Smooth muscle cell (in vitro differentiated cells): ENCODE results near the gene KIAA1217. TPM values are rescaled to one million over a fixed set of nuclear protein-coding genes. Genes with fewer than 3 reads are reported as not detected.
"Not testable (repeated sequence)": the region's sequence is repeated elsewhere in the genome, so short reads cannot be mapped to it uniquely, and the experiment has no call there.

Source experiments
- DNase-seq: peaks from one replicate; lab custom pipeline; 2025; ENCODE audit not compliant: unreplicated experiment; lab: John Stamatoyannopoulos, UW
- H2AFZ ChIP-seq: fragments of 200-600 bp; sonication (generic); 2 replicates; pipeline ENCODE4 v1.6.0; 2016; ENCODE audit warnings: antibody characterized with exemption, low read depth, mild to moderate bottlenecking
- H3F3A ChIP-seq: fragments of 200-600 bp; sonication (generic); 2 replicates; pipeline ENCODE4 v1.6.0; 2017; ENCODE audit warnings: antibody characterized with exemption, low read depth
- H3K27ac ChIP-seq: fragments of 200-600 bp; sonication (generic); 2 replicates; pipeline ENCODE4 v1.5.1; 2016; ENCODE audit warnings: low read depth, mild to moderate bottlenecking
- H3K27me3 ChIP-seq: fragments of 200-600 bp; sonication (generic); 2 replicates; pipeline ENCODE4 v1.6.1; 2016; ENCODE audit warnings: low read depth, mild to moderate bottlenecking
- H3K36me3 ChIP-seq: fragments of 200-600 bp; sonication (generic); 2 replicates; pipeline ENCODE4 v1.5.1; 2016; ENCODE audit warnings: low read depth
- H3K4me1 ChIP-seq: fragments of 200-600 bp; sonication (generic); 2 replicates; pipeline ENCODE4 v1.5.1; 2016; ENCODE audit warnings: low read depth
- H3K4me2 ChIP-seq: fragments of 200-600 bp; sonication (generic); 2 replicates; pipeline ENCODE4 v1.6.0; 2016; ENCODE audit warnings: mild to moderate bottlenecking
- H3K4me3 ChIP-seq: fragments of 200-600 bp; sonication (generic); 2 replicates; pipeline ENCODE4 v1.5.1; 2016; ENCODE audit warnings: mild to moderate bottlenecking
- H3K79me2 ChIP-seq: fragments of 200-600 bp; sonication (generic); 2 replicates; pipeline ENCODE4 v1.6.0; 2016; ENCODE audit warnings: low read depth, mild to moderate bottlenecking
- H3K9ac ChIP-seq: fragments of 200-600 bp; sonication (generic); 2 replicates; pipeline ENCODE4 v1.6.0; 2016; ENCODE audit warnings: low read depth
- H3K9me3 ChIP-seq: fragments of 200-600 bp; sonication (generic); replicated peaks from 2 replicates; pipeline ENCODE4 v1.5.1; 2016; ENCODE audit warnings: low read depth
- H4K20me1 ChIP-seq: fragments of 200-600 bp; sonication (generic); 2 replicates; pipeline ENCODE4 v1.6.0; 2016; ENCODE audit warnings: low read depth
- WGBS: methylation state at CpG from one replicate; pipeline ENCODE4 v1.1.7; 2016; ENCODE audit warnings: low lambda C conversion rate; 5-methylcytosine and 5-hydroxymethylcytosine counted together
- polyA plus RNA-seq: library from polyadenylated mRNA; unstranded; fragments of >200 nt; fragmentation: Nextera tagmentation; extraction: Ambion mirVana; gene quantifications from 2 replicates; pipeline ENCODE4 v1.2.1, GENCODE V29; 2016
- total RNA-seq: library from RNA; depleted of rRNA; stranded (reverse); fragments of >200 nt; gene quantifications from 2 replicates; pipeline ENCODE4 v1.2.3, GENCODE V29; 2014
- TF ChIP-seq, protein P1 (sequence below): fragments of 200-600 bp; sonication (generic); IDR thresholded peaks from 2 replicates; pipeline ENCODE4 v1.5.1; 2017; ENCODE audit warnings: borderline replicate concordance, mild to moderate bottlenecking, antibody characterized with exemption; ENCODE audit not compliant: insufficient read depth, poor library complexity, severe bottlenecking

The KIAA1217 gene
- total and polyA plus RNA-seq, 2 experiments from 2014 or later, result 43.3 to 68.8 TPM

DNA sequence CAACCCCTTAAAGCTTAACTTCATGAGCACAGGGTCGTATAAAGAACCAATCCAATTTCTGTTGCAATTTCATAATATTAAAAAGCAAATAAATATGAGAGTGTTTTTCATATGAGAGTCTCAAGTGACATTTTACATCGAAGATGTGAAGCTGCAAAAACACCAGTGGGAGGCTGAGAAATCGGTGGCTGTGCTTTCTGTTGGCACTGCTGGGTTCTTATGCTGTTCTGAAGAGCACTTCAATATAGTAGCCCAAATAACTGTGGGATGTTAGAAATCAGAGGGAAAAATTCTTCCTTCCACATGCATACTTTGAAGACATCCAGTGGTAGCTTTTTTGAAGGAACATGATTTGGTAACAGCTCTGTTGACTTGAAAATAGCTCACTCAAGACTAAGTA is 269.0 kb downstream of the KIAA1217 start:
- Histone ChIP-seq H3K4me1 (no peaks in the 10 kb centered on the region), H3K27me3 (no peaks in the 10 kb centered on the region), H2AFZ (no peak overlapping the region), H3K4me2 (no peak overlapping the region), H4K20me1 (peaks cover 98% of the 10 kb centered on the region), H3K27ac (no peak overlapping the region), H3K4me3 (no peak overlapping the region), H3K79me2 (peaks cover 96% of the 10 kb centered on the region), H3K36me3 (peaks cover 9% of the 10 kb centered on the region), H3K9me3 (no peaks in the 10 kb centered on the region), H3F3A (no peaks in the 10 kb centered on the region), H3K9ac (no peak overlapping the region)
- TF ChIP-seq, protein P1, sequence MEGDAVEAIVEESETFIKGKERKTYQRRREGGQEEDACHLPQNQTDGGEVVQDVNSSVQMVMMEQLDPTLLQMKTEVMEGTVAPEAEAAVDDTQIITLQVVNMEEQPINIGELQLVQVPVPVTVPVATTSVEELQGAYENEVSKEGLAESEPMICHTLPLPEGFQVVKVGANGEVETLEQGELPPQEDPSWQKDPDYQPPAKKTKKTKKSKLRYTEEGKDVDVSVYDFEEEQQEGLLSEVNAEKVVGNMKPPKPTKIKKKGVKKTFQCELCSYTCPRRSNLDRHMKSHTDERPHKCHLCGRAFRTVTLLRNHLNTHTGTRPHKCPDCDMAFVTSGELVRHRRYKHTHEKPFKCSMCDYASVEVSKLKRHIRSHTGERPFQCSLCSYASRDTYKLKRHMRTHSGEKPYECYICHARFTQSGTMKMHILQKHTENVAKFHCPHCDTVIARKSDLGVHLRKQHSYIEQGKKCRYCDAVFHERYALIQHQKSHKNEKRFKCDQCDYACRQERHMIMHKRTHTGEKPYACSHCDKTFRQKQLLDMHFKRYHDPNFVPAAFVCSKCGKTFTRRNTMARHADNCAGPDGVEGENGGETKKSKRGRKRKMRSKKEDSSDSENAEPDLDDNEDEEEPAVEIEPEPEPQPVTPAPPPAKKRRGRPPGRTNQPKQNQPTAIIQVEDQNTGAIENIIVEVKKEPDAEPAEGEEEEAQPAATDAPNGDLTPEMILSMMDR, result no peak
- WGBS, result 95% methylated on average over 3 of the region's 3 CpGs
- DNase-seq, result no peak

DNA sequence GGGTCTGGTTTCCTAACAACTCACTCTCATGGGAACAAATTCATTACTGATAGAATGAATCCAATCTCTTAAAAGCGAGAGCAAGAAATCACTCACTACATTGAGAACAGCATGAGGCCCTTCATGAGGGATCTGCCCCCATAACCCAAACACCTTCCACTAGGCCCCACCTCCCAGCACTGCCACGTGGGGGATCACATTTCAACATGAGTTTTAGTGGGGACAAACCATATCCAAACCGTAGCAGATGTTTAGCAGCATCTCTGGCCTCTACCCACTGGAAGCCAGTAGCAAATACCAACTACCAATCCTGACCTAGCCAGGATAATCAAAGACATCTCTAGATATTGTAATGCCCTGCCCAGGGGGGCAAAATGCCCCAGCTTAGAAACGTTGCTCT is 270.9 kb downstream of the KIAA1217 start:
- WGBS, result 75% methylated on average over 4 of the region's 4 CpGs
- peaks cover 96% of the 10 kb centered on the region for H4K20me1 ChIP-seq
- DNase-seq, result no peak
- no peaks in the 10 kb centered on the region for H3K27me3 ChIP-seq
- H3K4me1 ChIP-seq, result peaks cover 5% of the 10 kb centered on the region
- H3F3A ChIP-seq, result no peaks in the 10 kb centered on the region
- H2AFZ ChIP-seq, result no peak overlapping the region
- H3K36me3 ChIP-seq, result peaks cover 9% of the 10 kb centered on the region
- H3K4me2 ChIP-seq, result no peak overlapping the region
- no peak overlapping the region for H3K4me3 ChIP-seq
- H3K27ac ChIP-seq, result no peak overlapping the region
- H3K9me3 ChIP-seq, result no peaks in the 10 kb centered on the region
- H3K79me2 ChIP-seq, result peaks cover 86% of the 10 kb centered on the region
- no peak overlapping the region for H3K9ac ChIP-seq
- TF ChIP-seq, protein P1, result no peak

DNA sequence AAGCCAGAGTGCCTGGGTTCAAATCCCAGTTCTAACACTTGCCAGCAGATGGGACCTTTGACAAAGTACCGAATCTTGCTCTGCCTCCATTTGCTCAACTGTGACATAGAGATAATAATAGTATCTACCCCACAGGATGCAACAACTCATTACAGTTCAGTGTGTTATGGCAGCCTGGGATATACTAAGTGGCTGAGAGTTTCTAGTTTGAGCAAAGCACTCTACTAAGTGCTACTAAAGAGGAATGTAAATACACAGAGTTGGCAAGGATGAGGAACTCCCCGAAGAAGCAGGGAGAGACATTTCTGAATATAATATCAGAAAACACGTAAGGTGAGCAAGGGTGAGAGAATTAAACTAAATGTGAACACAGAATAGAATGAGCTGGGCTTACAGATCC is 271.5 kb downstream of the KIAA1217 start:
- 100% methylated on average over 3 of the region's 3 CpGs for WGBS
- H4K20me1 ChIP-seq, result peaks cover 94% of the 10 kb centered on the region

DNA sequence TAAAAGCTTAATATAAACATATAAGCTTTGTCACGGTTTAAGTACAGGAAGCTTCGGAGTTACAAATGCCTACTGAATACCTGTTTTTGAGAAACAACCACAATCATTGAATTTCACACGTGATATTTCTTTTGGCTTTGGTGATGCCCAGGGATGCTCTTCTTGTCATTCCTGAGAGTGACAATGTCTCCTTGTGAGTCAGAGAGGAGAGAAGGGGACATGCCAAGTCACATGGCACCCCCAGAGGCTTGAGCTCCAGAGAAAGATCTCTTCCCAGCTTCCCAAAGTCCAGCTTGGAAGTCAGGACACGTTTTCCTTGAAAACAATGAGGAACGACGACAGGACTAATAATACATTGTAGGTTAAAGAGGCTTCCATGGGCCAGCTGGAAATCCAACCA is 272.3 kb downstream of the KIAA1217 start:
- no peaks in the 10 kb centered on the region for H3K36me3 ChIP-seq
- WGBS, result 92% methylated on average over 6 of the region's 6 CpGs

More for the DNA sequence above, 271.5 kb downstream of the KIAA1217 start:
- Histone ChIP-seq H3K9me3 (no peaks in the 10 kb centered on the region), H3K27ac (no peak overlapping the region), H3K79me2 (peaks cover 87% of the 10 kb centered on the region), H3K4me3 (no peak overlapping the region), H3K4me1 (peaks cover 5% of the 10 kb centered on the region), H3K36me3 (peaks cover 3% of the 10 kb centered on the region), H3K27me3 (no peaks in the 10 kb centered on the region), H3K9ac (no peak overlapping the region), H2AFZ (no peak overlapping the region), H3K4me2 (no peak overlapping the region), H3F3A (no peaks in the 10 kb centered on the region)
- DNase-seq, result no peak
- TF ChIP-seq, protein P1, result no peak

DNA sequence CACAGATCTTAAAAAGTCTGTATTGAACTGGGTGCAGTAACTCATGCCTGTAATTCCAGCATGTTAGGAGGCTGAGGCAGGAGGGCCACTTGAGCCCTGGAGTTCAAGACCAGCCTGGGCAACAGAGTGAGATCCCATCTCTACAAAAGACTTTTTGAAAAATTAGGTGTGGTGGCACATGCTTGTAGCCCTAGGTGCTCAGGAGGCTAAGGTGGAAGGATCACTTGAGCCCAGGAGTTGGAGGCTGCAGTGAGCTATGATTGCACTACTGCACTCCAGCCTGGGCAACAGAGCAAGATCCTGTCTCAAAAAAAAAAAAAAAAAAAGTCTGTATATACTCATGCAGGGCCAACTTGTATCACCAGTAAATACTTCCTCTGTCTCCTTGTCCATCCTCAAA is 273.8 kb downstream of the KIAA1217 start:
- not testable (repeated sequence) for H3F3A ChIP-seq, H3K36me3 ChIP-seq, DNase-seq, H3K4me3 ChIP-seq, H3K4me2 ChIP-seq, H3K27me3 ChIP-seq, H2AFZ ChIP-seq, H3K9ac ChIP-seq, H3K4me1 ChIP-seq, H3K9me3 ChIP-seq
- peaks cover 79% of the 10 kb centered on the region for H3K79me2 ChIP-seq
- peaks cover 88% of the 10 kb centered on the region for H4K20me1 ChIP-seq
- H3K27ac ChIP-seq, result peak overlapping the region; percentile 65

More for the DNA sequence above, 272.3 kb downstream of the KIAA1217 start:
- H4K20me1 ChIP-seq, result peaks cover 96% of the 10 kb centered on the region
- H3K27ac ChIP-seq, result no peak overlapping the region
- H3K4me3 ChIP-seq, result no peak overlapping the region
- no peak overlapping the region for H2AFZ ChIP-seq
- H3F3A ChIP-seq, result no peaks in the 10 kb centered on the region
- H3K27me3 ChIP-seq, result no peaks in the 10 kb centered on the region
- no peak overlapping the region for H3K9ac ChIP-seq
- no peak overlapping the region for H3K4me2 ChIP-seq
- H3K79me2 ChIP-seq, result peaks cover 87% of the 10 kb centered on the region
- TF ChIP-seq, protein P1, result no peak
- no peak for DNase-seq
- H3K4me1 ChIP-seq, result peaks cover 5% of the 10 kb centered on the region
- no peaks in the 10 kb centered on the region for H3K9me3 ChIP-seq
